NCI-H2227 treated with DMSO at 0.1 percent for 48 hours (cell line): Measurements from ENCODE around the gene TMEM179.

Experiments used
- DNase-seq: peaks from one replicate; lab custom pipeline; 2025; lab: John Stamatoyannopoulos, UW

The TMEM179 gene

DNA sequence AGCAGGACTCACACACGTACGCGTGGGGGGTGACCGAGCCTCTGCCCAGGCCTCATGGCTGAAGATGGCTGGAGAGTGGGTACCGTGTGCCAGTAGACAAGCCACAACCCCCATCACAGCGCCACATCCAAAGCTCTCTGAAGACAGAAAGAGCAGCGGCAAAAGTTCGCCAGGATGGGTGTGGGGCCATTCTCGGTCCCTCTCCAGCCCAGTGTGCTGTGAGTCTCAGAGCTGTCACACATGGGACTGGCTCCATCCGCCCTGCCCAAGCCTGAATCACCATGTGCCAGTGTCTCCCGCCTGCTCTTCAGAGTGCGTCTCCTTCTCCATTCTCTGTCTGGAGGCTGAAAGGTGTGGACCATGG lies 5.7 kb downstream of the TMEM179 start:
- no peak for DNase-seq

DNA sequence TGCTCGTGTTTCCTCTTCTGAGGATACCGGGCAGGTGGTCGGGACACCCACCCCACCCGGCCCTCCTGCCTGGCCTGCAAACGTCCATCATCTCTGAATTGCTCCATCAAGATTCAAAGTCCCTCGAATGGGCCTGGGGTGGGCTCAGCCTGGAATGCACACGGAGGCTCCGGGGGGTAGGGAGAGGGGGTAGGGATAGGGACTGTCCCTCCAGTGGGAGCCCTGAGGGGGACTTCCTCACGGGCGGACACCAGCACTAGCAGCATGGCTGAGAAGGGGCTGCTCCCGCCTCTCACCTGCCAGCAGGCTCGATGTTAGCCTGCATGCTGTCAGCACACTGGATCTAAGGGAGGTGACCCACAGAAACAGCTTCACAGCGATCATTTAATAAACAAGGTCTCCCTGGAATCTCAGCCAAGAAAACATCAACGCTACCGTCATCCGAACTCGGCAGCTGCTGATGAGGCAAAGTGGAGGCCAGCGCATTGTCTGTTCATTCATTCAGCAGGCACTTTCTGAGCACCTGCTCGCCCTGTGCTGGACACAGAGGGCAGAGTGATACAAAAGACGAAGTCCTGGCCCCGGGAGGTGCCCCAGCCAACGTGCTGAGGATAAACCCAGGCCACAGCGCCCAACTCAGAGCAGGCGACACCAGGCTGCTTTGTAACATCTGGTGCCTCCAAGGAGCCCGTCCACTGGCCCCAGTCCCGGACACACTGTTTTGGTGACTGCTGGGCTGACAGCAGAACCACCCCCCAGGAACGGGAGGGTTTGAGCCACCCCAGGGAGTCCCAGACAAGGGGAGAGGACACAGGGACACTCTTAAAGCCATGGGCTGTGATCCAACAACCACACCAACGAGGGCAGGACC lies 6.3 kb downstream of the TMEM179 start:
- DNase-seq, result no peak

DNA sequence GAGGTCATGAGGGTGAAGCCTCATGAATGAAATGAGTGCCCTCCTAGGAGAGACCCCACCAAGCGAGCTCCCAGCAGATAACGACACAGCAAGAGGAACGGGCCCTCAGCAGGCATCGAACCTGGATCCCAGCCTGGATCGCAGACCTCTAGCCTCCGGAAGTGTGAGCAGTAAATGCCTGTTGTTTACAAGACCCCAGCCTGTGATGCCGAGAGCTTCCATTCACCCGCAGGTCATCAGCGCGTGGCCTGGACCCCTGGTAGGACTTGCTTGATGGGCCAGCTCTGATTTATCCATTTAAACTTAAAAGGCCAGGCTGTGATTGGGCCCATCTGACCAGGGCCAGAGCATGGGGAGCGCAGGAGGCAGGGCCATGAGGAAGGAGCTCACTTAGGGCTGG lies 7.0 kb downstream of the TMEM179 start:
- DNase-seq, result no peak

DNA sequence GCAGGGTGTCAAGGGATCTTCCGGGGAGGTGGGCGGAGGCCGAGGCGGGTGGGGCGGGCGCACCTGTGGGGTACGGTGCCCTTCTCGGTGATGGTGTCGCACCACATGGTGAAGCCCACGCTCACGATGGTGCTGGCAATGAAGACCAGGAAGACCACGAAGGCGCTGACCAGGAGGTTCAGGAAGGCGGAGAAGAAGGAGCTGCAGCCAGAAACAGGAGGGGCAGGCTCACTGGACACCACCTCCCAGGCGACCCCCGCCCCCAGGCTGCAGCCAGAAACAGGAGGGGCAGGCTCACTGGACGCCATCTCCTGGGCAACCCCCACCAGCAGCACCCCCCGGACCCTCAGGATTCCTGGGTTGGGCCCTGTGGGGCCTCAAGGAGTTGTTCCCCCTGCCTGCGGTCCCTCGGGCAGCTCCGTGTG lies 7.6 kb downstream of the TMEM179 start:
- no peak for DNase-seq

DNA sequence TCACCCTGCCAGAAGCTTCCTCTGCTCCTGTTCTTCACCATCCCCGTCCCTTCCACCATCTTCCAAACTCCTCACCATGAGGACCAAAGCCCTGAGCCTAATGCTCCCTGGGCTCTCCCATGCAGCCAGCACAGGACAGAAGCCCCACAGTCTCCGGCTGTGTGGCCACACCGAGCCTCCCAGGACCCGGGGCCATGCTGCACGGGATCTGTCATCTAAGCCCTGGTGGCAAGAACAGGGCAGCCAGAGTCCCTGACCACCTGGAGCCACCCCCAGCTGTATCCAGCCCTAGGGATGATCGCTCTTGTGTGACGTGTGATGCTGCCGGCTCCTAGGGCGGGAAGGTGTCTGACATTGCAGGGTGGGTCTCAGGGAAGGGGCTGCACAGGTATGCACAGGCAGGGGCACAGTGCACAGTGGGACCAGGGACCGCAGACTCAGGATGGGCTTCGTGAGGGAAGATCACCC lies 8.1 kb downstream of the TMEM179 start:
- DNase-seq, result no peak

DNA sequence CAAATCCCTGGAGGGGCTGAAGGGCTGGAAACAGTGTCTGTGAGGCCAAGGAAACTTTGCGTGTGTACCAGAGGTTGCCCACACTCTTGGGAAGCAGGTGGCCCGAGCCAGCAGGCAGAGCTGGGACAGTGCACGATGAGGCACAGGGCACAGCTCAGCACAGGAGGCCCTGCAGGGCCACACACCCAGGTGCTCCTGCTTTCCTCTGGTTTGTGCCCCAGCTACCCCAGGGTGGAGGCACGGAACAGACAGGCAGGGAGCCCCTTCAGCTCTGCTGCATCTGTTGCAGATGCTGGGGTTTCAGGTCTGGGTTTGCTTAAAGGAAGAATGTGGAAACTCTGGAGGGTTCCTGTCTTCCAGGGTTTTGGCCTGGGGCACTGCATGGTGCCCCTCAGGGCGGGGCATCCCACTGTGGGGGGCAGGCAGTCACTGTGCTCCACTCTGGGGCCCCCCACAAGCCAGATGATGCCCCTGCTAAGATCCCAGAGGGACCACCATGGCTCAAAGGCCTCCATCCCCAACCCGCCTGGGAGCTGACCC lies 8.6 kb downstream of the TMEM179 start:
- no peak for DNase-seq

DNA sequence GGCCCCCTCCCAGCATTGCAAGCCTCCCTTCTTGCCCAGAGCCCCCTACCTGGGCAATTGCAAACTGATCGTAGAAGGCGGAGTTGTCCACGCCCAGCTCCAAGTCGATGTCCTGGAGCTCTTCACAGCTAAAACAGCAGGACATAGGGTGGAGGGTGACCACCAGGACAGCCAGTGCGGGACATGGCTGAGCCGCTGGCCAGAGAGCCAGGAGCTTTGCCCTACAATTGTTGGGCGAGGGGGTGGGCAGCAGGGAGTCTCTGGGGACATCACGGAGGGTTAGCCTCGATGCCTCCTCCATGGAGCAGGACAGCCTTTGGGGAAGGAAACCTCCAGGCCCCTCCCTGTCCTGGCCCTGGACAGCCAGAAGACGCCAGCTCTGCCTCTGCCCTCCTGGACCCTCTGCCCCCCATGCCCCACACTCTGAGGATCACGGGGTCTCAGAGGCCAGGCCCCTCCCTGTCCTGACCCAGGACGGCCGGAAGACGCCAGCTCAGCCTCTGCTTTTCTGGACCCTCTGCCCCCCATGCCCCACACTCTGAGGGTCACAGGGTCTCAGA lies 9.4 kb downstream of the TMEM179 start:
- no peak for DNase-seq

DNA sequence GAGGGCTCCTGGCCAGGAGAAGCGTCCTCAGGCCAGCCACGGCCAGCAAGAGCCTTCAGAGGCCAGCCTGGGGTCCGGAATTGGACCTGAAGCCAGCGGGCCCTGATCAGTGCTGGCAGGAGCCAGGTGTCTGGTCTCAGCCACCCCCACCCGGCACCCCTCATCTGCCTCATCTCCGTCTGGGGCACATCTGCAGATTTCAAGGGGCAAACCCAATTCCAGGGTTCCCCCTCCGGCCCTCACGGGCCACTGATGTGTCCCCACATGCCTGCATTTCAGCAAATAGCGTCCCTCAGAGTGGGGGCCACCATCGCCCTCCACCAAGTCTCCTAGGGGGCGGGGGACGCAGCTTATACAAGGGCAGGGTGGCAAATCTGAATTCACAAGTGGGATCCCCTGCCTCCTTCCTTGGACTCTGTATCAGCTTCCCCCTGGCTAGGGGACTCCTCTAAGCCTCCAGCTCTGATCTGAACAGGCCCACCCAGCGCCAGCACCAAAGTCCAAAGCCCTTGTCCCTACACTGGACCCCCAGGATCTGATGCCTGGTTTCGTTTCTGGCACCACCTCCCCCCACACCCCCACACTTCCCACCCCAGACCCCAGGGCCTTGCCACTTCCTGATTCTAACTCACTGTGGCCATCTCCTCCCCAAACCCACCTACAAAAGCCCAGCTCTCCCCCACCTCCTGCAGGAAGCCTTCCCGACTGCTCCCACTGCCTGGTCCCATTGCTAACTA lies 10.1 kb downstream of the TMEM179 start:
- no peak for DNase-seq

DNA sequence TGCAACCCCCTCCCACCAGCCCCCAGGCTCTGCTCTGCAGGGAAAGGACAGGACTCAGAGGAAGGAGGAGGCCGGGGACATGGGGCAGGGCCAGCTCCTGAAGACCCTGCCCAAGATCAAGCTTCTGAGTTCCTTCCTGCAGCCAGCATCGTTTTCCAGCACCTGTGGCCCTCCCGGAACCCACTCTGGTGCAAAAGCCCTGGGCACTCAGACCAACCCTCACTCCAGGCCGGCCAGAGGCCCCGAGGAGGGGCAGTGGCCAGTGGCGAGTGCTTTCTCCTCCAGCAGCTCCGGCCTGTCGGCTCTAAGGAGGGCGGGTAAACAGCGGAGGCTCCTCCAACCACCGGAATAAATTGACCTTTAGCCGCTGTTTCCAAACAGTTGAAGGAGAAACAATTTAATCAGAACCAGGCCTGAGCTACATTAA lies 10.8 kb downstream of the TMEM179 start:
- DNase-seq, result no peak

DNA sequence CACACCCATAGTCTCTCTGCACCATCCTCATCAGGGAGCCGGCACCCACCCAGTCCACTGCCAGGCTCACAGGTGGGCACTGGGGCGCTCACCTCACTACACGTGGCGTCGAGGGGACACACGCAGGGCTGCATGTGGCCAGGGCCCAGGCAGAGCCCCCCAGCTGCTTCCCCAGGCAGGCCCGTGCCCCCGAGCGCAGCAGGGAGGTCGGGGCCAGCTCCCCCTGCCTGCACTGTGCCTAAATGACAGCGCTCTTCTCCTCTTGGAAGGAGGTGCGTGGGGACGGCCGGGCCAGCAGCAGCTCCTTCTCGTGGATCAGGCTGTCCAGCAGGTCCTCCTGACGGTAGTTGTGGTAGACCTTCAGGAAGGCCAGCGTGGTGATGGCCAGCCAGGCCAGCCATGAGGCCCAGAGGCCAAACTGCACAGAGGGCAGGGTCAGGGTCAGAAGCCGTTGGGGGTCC lies 11.3 kb downstream of the TMEM179 start:
- no peak for DNase-seq

DNA sequence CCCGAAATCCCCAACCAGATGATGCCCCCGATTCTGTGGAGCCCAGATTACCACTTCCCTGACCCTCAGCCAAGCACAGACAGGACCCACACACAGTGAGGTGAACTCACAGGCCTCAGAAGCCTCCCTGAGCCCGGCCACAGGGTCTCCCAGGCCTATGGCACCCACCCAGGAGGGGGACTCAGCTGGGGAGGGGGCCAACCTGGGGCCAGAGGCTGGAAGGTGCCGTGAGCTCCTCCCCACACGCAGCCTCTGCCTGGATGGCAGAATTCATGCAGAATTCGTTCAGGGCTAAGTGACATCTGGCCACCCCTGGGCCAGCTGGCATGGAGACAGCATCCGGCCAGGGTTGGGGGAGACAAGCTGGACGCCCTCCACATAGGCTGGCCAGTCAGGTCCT lies 11.8 kb downstream of the TMEM179 start:
- no peak for DNase-seq

DNA sequence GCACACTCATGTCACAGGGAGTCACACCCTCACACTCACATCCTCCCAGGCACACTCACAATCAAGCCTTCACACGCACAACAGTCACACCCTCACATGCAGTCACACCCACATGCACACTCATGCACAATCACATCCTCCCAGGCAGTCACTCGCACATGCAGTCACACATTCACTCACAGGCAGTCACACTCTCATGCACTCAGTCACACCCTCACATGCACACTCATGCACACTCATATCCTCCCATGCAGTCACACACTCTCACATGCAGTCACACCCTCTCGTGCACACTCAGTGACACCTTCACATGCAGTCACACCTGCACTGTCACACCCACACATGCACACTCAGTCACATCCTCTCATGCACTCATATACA lies 12.3 kb downstream of the TMEM179 start:
- DNase-seq, result no peak

DNA sequence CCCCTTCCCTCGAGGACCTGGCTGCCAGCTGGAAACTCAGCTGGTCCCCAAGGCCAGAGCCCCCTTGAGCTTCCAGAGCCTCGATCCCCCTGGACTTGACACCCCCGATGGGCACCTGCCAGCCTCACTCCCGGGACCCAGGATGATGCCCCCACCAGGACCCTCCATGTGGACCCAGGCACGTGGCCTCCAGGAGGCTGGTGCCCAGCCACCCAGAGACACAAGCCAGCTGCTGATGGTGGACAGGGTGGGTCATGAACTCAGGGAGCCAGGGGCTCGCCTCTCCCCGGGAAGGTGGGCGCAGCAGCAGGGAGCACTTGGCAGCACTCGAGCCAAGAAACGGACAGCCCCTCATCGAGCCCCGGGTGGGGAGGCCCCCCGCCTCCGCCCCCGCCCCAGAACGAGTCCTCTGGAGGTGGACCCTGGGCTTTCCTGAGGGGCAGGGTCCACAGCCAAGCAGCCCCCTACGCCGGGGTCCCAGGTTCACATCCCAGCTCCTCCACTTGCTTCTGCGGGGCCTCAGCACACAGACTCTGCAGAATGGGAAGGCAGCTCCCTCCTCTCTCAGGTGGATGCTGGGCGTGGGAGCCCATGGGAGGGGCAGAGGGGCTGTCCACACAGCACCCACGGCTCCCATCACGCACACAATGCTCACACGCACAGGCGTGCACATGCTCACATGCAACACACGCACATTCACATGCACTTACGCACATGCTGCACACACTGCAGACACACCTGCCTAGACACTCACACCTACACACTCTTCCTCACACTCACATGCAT lies 12.9 kb downstream of the TMEM179 start:
- no peak for DNase-seq

DNA sequence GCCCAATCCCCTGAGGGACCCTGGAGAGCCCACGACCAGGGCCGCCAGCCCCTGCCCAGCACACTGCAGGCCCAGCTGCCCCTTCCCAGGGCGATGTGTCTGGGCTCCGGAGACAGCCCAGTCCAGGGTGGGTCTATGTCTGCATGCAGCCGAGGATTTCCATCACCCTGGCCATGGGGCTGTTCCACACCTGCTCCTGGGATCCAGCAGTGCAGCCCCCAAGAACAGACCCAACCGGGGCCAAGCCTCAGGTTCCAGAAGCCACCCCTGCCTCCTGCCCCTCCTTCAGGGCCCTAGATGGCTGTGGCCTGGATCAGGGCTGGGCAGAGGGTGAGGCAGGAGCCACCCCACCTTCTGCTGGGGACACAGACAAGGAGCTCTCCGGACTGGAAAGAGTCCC lies 13.5 kb downstream of the TMEM179 start:
- DNase-seq, result no peak

DNA sequence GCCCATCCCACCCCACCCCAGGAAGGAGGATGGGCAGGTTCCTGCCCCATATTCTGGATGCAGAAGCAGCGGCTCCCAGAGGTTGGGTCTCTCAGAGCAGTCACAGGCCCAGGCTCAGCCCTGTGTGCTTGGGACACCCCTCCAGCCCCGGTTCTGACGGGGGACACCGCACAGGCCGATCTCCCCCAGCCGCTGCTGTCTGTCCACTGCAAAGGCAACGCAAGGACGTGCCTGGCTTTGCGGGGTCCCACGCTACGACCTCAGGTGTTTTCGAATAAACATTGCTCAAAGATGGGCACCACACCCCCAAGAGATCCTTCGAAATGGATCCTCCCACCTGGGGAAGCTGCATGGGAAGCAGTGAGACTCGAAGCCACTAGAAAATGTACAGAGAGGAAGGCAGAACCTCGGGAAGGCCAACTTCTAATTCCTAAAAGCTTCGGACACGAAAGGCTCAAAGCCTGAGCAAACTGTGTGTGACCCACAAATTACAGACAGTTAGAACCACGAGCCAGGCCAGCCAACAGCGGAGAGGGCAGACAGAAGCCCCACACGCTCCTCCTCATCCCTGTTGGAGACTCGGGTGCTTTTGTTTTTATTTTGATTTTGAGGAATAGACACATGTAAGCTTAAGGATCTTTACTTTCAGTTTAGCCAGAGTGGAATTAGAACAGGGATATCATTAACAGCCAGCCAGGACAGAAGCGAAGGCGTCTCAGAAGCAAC lies 14.2 kb downstream of the TMEM179 start:
- no peak for DNase-seq

DNA sequence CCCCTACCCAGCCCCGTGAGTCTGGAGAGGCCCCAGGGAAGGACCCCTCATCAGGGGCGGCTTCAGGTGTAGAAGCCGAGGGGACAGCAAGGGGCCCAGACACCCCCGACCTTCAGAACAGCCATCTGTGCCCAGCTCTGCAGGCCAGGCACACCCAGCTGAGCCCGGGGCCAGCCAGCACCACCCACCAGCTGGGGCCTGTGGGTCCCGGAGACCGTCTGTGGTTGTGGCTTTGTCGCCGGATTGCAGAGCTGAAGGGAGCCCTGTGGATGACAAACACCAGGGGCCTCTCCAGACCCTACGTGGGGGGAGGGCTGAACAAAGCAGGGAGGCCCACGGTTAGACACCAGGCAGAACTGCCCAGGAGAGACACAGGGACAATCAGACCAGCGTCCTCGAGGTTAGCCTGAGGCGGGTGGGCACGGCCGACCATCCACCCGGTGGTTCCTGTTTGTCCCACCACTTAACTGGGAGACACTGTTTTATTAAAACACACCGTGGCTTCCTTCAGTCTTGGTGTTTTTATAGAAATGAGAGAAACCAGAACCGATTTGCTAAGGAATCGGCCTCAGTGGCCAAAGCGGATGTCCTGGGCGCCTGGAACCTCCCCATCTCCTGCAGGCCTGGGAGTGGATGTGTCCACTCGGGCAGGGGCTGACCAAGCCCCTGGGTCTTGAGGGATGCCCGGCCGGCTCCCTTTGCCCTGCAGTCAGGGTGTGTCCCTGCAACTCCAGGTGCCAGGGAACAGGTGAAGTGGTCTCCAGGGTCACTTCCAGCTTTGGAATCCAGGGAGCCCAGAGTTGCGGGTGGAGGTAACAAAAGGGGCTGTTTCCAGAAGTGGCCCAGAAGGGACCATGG lies 15.0 kb downstream of the TMEM179 start:
- no peak for DNase-seq

DNA sequence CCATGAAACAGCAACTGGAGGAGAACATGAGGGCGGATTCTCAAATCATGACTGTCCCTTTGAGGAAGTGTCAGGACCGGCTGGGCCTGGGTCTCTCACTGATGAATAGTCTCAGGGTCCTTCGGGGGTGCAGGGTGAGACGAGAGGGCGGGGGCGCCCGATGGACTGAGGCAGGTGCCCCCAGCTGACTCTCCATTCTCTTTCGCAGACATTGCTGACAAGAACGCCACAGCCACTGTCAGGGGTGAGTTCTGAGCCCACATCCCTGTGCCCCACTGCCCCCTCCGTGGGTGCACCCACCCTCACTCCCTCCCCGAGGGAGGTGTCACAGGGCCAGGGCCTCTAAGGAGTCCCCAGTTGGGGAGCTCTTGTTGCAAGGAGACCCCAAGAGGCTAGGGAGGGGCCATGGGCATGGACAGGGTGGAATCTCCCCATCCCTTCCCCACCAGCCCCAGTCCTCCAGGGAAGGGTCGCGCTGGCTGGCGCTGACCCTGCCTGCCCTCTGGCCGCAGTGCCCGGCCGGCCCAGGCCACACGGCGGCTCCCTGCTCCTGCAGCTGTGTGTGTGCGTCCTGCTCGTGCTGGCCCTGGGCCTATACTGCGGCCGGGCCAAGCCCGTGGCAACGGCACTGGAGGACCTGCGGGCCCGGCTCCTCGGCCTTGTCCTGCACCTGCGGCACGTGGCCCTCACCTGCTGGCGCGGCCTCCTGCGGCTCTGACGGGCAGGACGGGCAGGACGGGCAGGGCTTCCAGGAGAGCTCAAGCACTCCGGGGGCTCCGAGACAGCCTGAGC lies 16.3 kb downstream of the TMEM179 start:
- no peak for DNase-seq

DNA sequence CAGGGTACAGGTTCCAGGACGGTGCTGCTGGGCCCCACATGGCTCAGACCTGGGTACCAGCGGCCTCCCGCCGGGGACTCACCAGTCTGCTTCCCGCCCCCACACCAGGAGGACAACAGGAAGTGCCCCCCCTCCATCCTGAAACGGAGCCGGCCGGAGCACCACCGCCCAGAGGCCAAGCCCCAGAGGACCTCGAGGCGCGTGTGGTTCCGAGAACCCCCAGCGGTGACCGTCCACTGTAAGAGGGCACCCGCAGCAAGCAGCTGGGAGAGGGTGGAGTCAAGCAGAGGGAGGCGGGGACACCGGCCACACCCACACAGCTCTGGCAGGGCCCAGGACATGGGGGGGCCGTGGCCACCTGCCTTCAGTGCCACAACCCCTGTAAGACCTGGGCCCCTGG lies 16.9 kb downstream of the TMEM179 start:
- DNase-seq, result no peak

DNA sequence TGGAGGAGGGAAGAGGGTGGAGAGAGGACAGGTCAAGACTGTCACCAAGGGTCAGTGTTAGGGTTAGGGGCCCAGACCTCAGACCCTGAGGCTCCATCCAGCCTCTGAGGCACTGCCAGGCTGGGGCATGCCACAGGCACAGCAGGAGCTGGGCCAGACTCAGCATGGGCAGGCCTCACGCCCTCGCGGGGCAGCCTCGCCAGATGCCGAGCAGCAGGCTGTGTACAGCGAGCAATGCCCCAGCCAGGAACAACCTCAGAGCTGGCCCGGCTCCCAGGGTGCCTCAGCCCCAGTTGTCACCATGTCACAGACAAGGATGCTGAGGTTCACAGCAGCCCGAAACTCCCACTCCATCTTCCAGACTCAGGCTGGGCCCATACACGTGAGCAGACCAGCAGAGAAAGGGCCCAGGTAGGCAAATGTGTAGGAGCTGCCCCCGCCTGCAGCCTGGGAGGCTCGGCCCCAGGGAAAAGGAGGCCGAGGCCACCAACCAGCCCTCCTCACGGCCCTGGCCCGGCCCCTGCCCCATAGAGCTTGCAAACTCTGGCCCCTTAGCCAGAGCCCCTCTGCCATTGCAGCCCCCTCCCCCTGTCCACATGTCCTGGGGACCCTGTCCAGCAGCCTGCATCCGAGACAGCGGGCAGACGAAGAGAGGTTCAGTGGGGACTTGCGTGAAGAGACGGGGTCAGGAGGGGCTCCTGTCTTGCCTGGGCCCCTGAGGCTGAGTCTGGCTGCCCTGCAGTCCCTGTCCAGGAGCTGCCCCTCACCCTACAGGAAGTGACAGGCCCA lies 17.5 kb downstream of the TMEM179 start:
- no peak for DNase-seq
